Stimulated activated CD8-positive, alpha-beta memory T cell treated with anti-CD3 and anti-CD28 coated beads, Interleukin-15, amount 100 ng/mL, for 48 hours (primary cell): ENCODE results near the gene HSD17B7.
"Not testable (repeated sequence)": the region's sequence is repeated elsewhere in the genome, so short reads cannot be mapped to it uniquely, and the experiment has no call there.

ENCODE experiments used
- DNase-seq, 2 donors: peaks; one replicate each; pipeline ENCODE4 v3.0.0-alpha.2; 2020; ENCODE audit warnings: low read depth in 2 of 2

HSD17B7 gene

GRCh38 chr1:162790303-162790984 is at the start of gene HSD17B7:
Gene HSD17B7, plus strand, starts transcription at chr1:162790702. Its CDS starts 99 bp downstream, at chr1:162790801.
- DNase-seq = peak; percentile 55 to 62

GRCh38 chr1:162740755-162741154 is 49.7 kb upstream of the HSD17B7 start:
- DNase-seq = no peak

GRCh38 chr1:162741574-162741973 is 48.9 kb upstream of the HSD17B7 start:
- DNase-seq = no peak

- DNase-seq = not testable (repeated sequence)
Observed at GRCh38 chr1:162746264-162746942, 44.1 kb upstream of the HSD17B7 start.

GRCh38 chr1:162753001-162753658 is 37.4 kb upstream of the HSD17B7 start:
- no peak for DNase-seq

GRCh38 chr1:162753998-162754585 is 36.4 kb upstream of the HSD17B7 start:
- no peak for DNase-seq

GRCh38 chr1:162755306-162755705 is 35.2 kb upstream of the HSD17B7 start:
- no peak for DNase-seq

GRCh38 chr1:162756523-162756922 is 34.0 kb upstream of the HSD17B7 start:
- DNase-seq = no peak

GRCh38 chr1:162757476-162757875 is 33.0 kb upstream of the HSD17B7 start:
- DNase-seq = no peak

GRCh38 chr1:162765788-162766187 is 24.7 kb upstream of the HSD17B7 start:
- no peak for DNase-seq

- no peak for DNase-seq
Observed at GRCh38 chr1:162772571-162773154, 17.8 kb upstream of the HSD17B7 start.

GRCh38 chr1:162774007-162774406 is 16.5 kb upstream of the HSD17B7 start:
- DNase-seq = no peak

- DNase-seq = no peak
Observed at GRCh38 chr1:162779043-162779442, 11.5 kb upstream of the HSD17B7 start.

GRCh38 chr1:162782671-162783070 is 7.8 kb upstream of the HSD17B7 start:
- no peak for DNase-seq

GRCh38 chr1:162784926-162785325 is 5.6 kb upstream of the HSD17B7 start:
- DNase-seq = not testable (repeated sequence)

- not testable (repeated sequence) for DNase-seq
Observed at GRCh38 chr1:162788783-162789182, 1.7 kb upstream of the HSD17B7 start.

GRCh38 chr1:162790985-162791357 is 469 bp downstream of the HSD17B7 start:
- DNase-seq = not testable (repeated sequence)

GRCh38 chr1:162794284-162794683 is 3.8 kb downstream of the HSD17B7 start:
- DNase-seq = not testable (repeated sequence)

GRCh38 chr1:162796617-162797279 is 6.2 kb downstream of the HSD17B7 start:
- not testable (repeated sequence) for DNase-seq

- not testable (repeated sequence) for DNase-seq
Observed at GRCh38 chr1:162799995-162800830, 9.7 kb downstream of the HSD17B7 start.

GRCh38 chr1:162807503-162807902 is 17.0 kb downstream of the HSD17B7 start:
- DNase-seq = not testable (repeated sequence)
